Endothelial cell of umbilical vein (primary cell): Measurements from ENCODE around the gene DKKL1. TPM values are rescaled to one million over a fixed set of nuclear protein-coding genes. Genes with fewer than 3 reads are reported as not detected.

Experiments used
- BruUV-seq: library from RNA; stranded (reverse); fragments of 400-500 nt; replicated peaks from 2 replicates; lab custom pipeline; 2021; lab: Mats Ljungman, UMichigan
- CTCF ChIA-PET: fragments of 300-600, 350-600 bp; sonication (Branson Sonifier 250); formaldehyde crosslinking; loops from one replicate; lab custom pipeline; 2021; ENCODE audit warnings: antibody characterized with exemption, inconsistent platforms; lab: Charles Lee
- POLR2A ChIA-PET: fragments of 300-600, 350-600 bp; sonication (Branson Sonifier 250); formaldehyde crosslinking; loops from one replicate; lab custom pipeline; 2021; ENCODE audit warnings: antibody characterized with exemption, inconsistent platforms; lab: Charles Lee
- DNase-seq: peaks from one replicate; pipeline ENCODE4 v3.0.0-alpha.2; 2011; ENCODE audit warnings: low read depth, low spot score
- FAIRE-seq: peaks from 2 replicates; lab custom pipeline; 2011; peaks lifted over from hg19 to GRCh38; lab: Jason Lieb, UNC
- H2AFZ ChIP-seq: 2 replicates; pipeline ENCODE4 v1.6.0; 2012; ENCODE audit warnings: low read depth, low read length, control low read depth, inconsistent platforms
- H3K27ac ChIP-seq: 2 replicates; pipeline ENCODE4 v1.5.1; 2011; ENCODE audit warnings: low read depth, mild to moderate bottlenecking, control low read depth, low read length, moderate library complexity; ENCODE audit not compliant: insufficient read depth
- H3K27me3 ChIP-seq, 2 experiments: 2 replicates each; pipeline versions ENCODE4 v1.6.0 to v1.6.1; 2011; ENCODE audit warnings: low read length in 2 of 2, mixed read lengths in 1 of 2; ENCODE audit not compliant: control insufficient read depth in 2 of 2, insufficient read depth in 2 of 2
- H3K36me3 ChIP-seq, 2 experiments: 2 replicates in 1 of 2; 3 replicates in 1 of 2; pipeline ENCODE4 v1.5.1; 2011; ENCODE audit warnings: low read length in 2 of 2, mild to moderate bottlenecking in 1 of 2, moderate library complexity in 1 of 2; ENCODE audit not compliant: control insufficient read depth in 2 of 2, insufficient read depth in 2 of 2; ENCODE audit errors: extremely low read depth in 1 of 2
- H3K4me1 ChIP-seq: 3 replicates; pipeline ENCODE4 v1.5.1; 2011; ENCODE audit warnings: mild to moderate bottlenecking, low read length; ENCODE audit not compliant: control insufficient read depth, insufficient read depth; ENCODE audit errors: extremely low read depth
- H3K4me2 ChIP-seq: 2 replicates; pipeline ENCODE4 v1.6.1; 2011; ENCODE audit warnings: low read length, control low read depth, mixed read lengths; ENCODE audit not compliant: insufficient read depth
- H3K4me3 ChIP-seq, 3 experiments: fragments of 200-600 bp in 1 of 3; sonication (generic), shearing (Covaris generic) in 1 of 3; replicated peaks in 1 of 3; 2 replicates each; pipeline ENCODE4 v1.5.1; 2011 to 2016; ENCODE audit warnings: control low read depth in 3 of 3, low read length in 3 of 3, mild to moderate bottlenecking in 2 of 3, inconsistent platforms in 1 of 3, low read depth in 1 of 3, moderate library complexity in 1 of 3; ENCODE audit not compliant: insufficient read depth in 1 of 3
- H3K79me2 ChIP-seq: 2 replicates; pipeline ENCODE4 v1.6.0; 2012; ENCODE audit warnings: low read length, inconsistent platforms; ENCODE audit not compliant: control insufficient read depth, insufficient read depth
- H3K9ac ChIP-seq: replicated peaks from 2 replicates; pipeline ENCODE3; 2011; ENCODE audit warnings: low read length, control low read depth; ENCODE audit not compliant: insufficient read depth; ENCODE audit errors: extremely low read depth
- H3K9me1 ChIP-seq: replicated peaks from 3 replicates; pipeline ENCODE4 v1.6.0; 2011; ENCODE audit warnings: mild to moderate bottlenecking, low read length; ENCODE audit not compliant: control insufficient read depth, insufficient read depth; ENCODE audit errors: extremely low read depth
- H3K9me3 ChIP-seq: replicated peaks from 2 replicates; pipeline ENCODE4 v1.5.1; 2012; ENCODE audit warnings: low read length, inconsistent platforms; ENCODE audit not compliant: control insufficient read depth, insufficient read depth
- H4K20me1 ChIP-seq: replicated peaks from 2 replicates; pipeline ENCODE3; 2011; ENCODE audit warnings: mild to moderate bottlenecking, low read length; ENCODE audit not compliant: control insufficient read depth, insufficient read depth; ENCODE audit errors: extremely low read depth
- EZH2 ChIP-seq: IDR thresholded peaks from 2 replicates; pipeline ENCODE4 v1.6.1; 2012; ENCODE audit warnings: borderline replicate concordance, low read depth, mild to moderate bottlenecking, moderate library complexity, low read length, inconsistent platforms; ENCODE audit not compliant: severe bottlenecking
- FOS ChIP-seq: IDR thresholded peaks from 2 replicates; pipeline ENCODE4 v1.6.1; 2011; ENCODE audit warnings: mild to moderate bottlenecking, low read length, moderate library complexity, borderline replicate concordance; ENCODE audit not compliant: insufficient read depth
- GATA2 ChIP-seq: IDR thresholded peaks from 2 replicates; pipeline ENCODE4 v1.7.0; 2011; ENCODE audit warnings: low read depth, mild to moderate bottlenecking, moderate library complexity, mixed read lengths, low read length; ENCODE audit not compliant: insufficient read length, insufficient read depth
- JUN ChIP-seq: IDR thresholded peaks from 2 replicates; pipeline ENCODE4 v1.6.1; 2011; ENCODE audit warnings: borderline replicate concordance, low read depth; ENCODE audit not compliant: insufficient read length, insufficient read depth
- MYC ChIP-seq: IDR thresholded peaks from one replicate; pipeline ENCODE4 v1.6.1; 2011; ENCODE audit warnings: mild to moderate bottlenecking, low read depth, low read length
- POLR2A ChIP-seq: IDR thresholded peaks from 2 replicates; pipeline ENCODE4 v1.6.1; 2012; ENCODE audit warnings: low read depth, mild to moderate bottlenecking, control low read depth, low read length
- POLR2AphosphoS5 ChIP-seq: IDR thresholded peaks from 2 replicates; pipeline ENCODE4 v1.6.1; 2012; ENCODE audit warnings: low read depth, mild to moderate bottlenecking, control low read depth, low read length, moderate library complexity; ENCODE audit not compliant: insufficient read depth
- dilution Hi-C: fragments of 300-500 bp; cut with MboI; formaldehyde crosslinking; loops from one replicate; pipeline ENCODE4 v1.15.0; 2019; ENCODE audit warnings: low sequenced_read_pairs; ENCODE audit not compliant: extremely low pct_ligation_motif_present
- intact Hi-C: fragments of 100-400 bp; cut with micrococcal nuclease; formaldehyde crosslinking; loops from one replicate; pipeline ENCODE4 v1.10.0; 2022
- polyA plus RNA-seq, 4 experiments: library from polyadenylated mRNA; depleted of rRNA in 3 of 4; stranded (reverse) in 3 of 4; unstranded in 1 of 4; fragments of >200 nt; gene quantifications; 2 replicates each; pipeline versions ENCODE4 v1.2.1 to v1.2.3, GENCODE V29; 2011 to 2012; ENCODE audit warnings: missing spikeins in 1 of 4
- total RNA-seq: library from RNA; stranded (reverse); gene quantifications from 2 replicates; pipeline ENCODE4 v1.2.3, GENCODE V29; 2021
- TF ChIP-seq, protein P1 (sequence below): IDR thresholded peaks from 2 replicates; pipeline ENCODE4 v1.6.1; 2011; ENCODE audit not compliant: insufficient read depth, insufficient read length
- TF ChIP-seq, protein P2 (sequence below), 2 donors: IDR thresholded peaks; 1 replicate in 1 of 2; 2 replicates in 1 of 2; pipeline ENCODE4 v1.5.1; 2011; ENCODE audit warnings: low read length in 2 of 2, mild to moderate bottlenecking in 2 of 2, moderate library complexity in 2 of 2, control low read depth in 1 of 2, inconsistent platforms in 1 of 2, low read depth in 1 of 2; ENCODE audit not compliant: insufficient read depth in 1 of 2; ENCODE audit errors: extremely low read depth in 1 of 2

The DKKL1 gene
- total and polyA plus RNA-seq, 2 donors (not counting 3 experiments of a cell fraction or from before 2014, with no cell fraction given): 0.21 TPM; not detected in 1

DNA sequence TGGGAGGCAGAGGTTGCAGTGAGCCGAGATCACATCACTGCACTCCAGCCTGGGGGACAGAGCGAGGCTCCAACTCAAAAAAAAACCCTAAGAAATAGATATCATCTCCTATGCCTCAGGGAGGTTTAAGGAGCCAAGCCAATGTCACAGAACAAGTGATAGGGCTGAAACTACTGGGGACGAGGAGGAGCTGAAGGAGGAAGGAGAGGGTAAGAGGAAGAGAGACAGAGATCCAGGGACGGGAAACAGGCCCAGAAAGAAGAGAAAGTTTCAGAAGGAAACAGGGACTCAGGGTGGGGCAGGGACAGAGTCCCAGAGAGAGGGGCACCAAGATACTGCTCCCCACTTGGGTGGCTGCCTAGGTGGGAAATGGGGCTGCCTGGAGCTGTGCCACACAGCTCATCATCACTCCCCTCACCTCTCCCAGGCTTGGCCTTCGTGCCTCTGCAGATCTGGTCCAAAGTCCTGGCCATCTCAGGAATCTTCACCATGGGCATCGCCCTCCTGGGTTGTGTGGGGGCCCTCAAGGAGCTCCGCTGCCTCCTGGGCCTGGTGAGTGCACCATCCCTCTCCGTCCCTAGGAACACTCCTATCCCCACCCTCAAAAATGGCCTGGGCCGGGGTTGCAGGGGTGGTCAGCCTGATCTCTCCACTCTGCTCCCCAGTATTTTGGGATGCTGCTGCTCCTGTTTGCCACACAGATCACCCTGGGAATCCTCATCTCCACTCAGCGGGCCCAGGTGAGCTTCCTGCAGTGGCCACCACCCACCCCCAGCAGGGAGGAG is 27.0 kb upstream of the DKKL1 start:
- ChIA-PET POLR2A (no interaction called here), CTCF (interaction anchor here (1.0 kb wide), 1 partner anchor 10 kb away, joined by 3 read pairs; no protein-coding TSS in a partner anchor)
- intact Hi-C loops: no loop called here
- TF ChIP-seq GATA2 (no peak), POLR2A (no peak), FOS (no peak), EZH2 (no peak), JUN (no peak), MYC (no peak), POLR2AphosphoS5 (no peak)
- TF ChIP-seq, protein P1, sequence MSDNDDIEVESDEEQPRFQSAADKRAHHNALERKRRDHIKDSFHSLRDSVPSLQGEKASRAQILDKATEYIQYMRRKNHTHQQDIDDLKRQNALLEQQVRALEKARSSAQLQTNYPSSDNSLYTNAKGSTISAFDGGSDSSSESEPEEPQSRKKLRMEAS: no peak
- TF ChIP-seq, protein P2, sequence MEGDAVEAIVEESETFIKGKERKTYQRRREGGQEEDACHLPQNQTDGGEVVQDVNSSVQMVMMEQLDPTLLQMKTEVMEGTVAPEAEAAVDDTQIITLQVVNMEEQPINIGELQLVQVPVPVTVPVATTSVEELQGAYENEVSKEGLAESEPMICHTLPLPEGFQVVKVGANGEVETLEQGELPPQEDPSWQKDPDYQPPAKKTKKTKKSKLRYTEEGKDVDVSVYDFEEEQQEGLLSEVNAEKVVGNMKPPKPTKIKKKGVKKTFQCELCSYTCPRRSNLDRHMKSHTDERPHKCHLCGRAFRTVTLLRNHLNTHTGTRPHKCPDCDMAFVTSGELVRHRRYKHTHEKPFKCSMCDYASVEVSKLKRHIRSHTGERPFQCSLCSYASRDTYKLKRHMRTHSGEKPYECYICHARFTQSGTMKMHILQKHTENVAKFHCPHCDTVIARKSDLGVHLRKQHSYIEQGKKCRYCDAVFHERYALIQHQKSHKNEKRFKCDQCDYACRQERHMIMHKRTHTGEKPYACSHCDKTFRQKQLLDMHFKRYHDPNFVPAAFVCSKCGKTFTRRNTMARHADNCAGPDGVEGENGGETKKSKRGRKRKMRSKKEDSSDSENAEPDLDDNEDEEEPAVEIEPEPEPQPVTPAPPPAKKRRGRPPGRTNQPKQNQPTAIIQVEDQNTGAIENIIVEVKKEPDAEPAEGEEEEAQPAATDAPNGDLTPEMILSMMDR (IDR thresholded peaks at IDR 0.05; ENCODE audit: extremely low read depth in 1 of 2, insufficient read depth in 1 of 2, low read depth in 1 of 2, low read length in 2 of 2): no peak
- Histone ChIP-seq H3K27me3 (no peaks in the 10 kb centered on the region), H3K9me1 (no peaks in the 10 kb centered on the region), H4K20me1 (no peaks in the 10 kb centered on the region), H3K36me3 (peaks cover 2 to 4% of the 10 kb centered on the region in 2 experiments), H3K9me3 (no peaks in the 10 kb centered on the region), H2AFZ (no peak overlapping the region), H3K4me2 (no peak overlapping the region), H3K79me2 (no peaks in the 10 kb centered on the region), H3K4me1 (peaks cover 20% of the 10 kb centered on the region), H3K4me3 (no peak overlapping the region), H3K27ac (no peak overlapping the region), H3K9ac (no peak overlapping the region)
- no peak for DNase-seq
- FAIRE-seq: no peak
- BruUV-seq: no TSS peak
- dilution Hi-C loops: no loop called here
